ENCODE results near the gene CDC42EP2.

CDC42EP2 gene

GRCh38 chr11:65304613-65305012 is 10.1 kb upstream of the CDC42EP2 start:
- H3K4me3 ChIP-seq (ENCODE audit: low read depth in 1 of 2, low read length in 1 of 2) = no peak overlapping the region
- no peak for TF ChIP-seq CTCF (IDR thresholded peaks at IDR 0.05)
- no peak overlapping the region for H3K27ac ChIP-seq
- peaks cover 7% of the 10 kb centered on the region for H3K36me3 ChIP-seq
- no peaks in the 10 kb centered on the region for H3K9me3 ChIP-seq
- no peaks in the 10 kb centered on the region for H3K27me3 ChIP-seq
- peaks cover 0 to 9% of the 10 kb centered on the region in 2 experiments for H3K4me1 ChIP-seq (ENCODE audit: control insufficient read depth in 1 of 2, insufficient read depth in 1 of 2, low read depth in 1 of 2, low read length in 1 of 2)

DNA sequence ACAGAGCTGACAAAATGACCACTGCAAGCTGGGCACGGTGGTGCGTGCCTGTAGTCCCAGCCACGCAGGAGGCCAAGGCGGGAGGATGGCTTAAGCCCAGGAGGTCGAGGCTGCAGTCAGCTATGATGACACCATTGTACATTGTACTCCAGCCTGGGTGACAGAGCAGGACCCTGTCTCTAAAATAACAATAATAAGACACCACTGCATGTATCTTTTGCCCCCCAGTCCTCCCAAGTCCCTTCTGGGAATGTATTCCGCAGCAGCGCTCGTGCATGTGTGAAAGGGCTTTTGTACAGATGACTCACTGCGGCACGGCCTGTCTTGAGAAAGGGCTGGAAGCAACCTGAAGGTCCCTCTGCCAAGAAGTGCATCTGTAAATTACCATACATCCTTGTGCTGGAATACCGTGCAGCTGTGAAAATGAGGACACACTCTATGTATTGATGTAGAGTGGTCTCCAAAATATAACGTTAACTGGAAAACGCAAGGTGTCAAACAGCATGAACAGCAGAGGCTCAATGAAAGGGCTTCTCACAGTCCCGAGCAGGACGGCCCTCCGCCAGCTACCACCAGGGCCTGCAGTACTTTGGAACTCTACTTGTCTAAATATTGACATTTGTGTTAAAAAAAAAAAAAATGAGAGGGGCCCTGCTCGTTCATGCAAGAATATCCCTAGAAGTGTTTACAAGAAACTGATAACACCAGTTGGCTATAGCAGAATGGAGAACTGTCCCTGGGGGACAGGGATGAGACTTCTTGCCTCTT is 9.0 kb upstream of the CDC42EP2 start:
- TF ChIP-seq CTCF (IDR thresholded peaks at IDR 0.05) = no peak
- Histone ChIP-seq H3K4me3 (ENCODE audit: low read depth in 1 of 2, low read length in 1 of 2) (no peak overlapping the region), H3K27me3 (no peaks in the 10 kb centered on the region), H3K4me1 (ENCODE audit: control insufficient read depth in 1 of 2, insufficient read depth in 1 of 2, low read depth in 1 of 2, low read length in 1 of 2) (peaks cover 0 to 9% of the 10 kb centered on the region in 2 experiments), H3K36me3 (peaks cover 7% of the 10 kb centered on the region), H3K9me3 (no peaks in the 10 kb centered on the region), H3K27ac (no peak overlapping the region)

DNA sequence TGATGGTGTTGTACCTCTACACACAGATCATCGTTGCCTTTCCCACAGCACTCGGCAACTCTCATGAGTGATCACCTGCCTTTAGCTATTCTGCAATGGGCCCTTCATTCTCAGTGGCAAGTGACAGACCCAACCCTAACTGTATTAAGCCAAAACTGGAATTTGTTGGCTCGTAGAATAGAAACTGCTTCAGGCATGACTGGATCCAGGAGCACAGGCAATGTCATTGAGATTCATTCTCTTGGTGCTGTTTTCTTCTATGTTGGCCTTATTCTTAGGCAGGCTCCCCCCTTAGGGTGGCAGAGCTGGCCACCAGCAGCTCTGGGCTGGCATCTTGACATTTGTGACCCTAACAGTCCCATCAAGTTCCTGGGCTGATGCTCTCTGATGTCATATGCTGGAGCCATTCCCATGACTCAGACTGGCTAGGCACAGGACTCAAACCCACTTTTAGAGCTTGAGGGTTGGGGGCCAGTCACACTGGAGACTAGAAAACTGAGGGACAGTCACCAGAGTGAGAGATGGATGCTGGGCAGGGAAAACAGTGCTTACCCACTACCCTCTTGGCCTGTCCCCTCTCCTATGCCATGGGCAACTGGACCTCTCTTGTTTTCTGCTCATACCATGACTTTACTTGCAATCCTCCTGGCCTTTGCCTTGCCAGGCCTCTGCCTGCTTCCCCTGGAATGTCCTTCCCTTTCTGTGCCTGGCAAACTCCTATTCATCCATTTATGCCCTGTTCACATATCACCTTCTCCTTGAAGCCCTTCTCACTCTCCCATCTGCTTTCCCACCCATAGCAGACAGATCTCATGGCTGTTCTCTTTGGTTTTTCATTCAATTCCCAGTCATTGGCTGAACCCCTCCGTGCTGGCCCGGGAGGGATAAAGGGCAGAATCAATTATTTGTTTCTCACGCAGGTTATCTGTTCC is 7.1 kb upstream of the CDC42EP2 start:
- TF ChIP-seq CTCF (IDR thresholded peaks at IDR 0.05) = no peak
- peaks cover 0 to 9% of the 10 kb centered on the region in 2 experiments for H3K4me1 ChIP-seq (ENCODE audit: control insufficient read depth in 1 of 2, insufficient read depth in 1 of 2, low read depth in 1 of 2, low read length in 1 of 2)

GRCh38 chr11:65308281-65308891 is 6.3 kb upstream of the CDC42EP2 start:
- Histone ChIP-seq H3K4me1 (ENCODE audit: control insufficient read depth in 1 of 2, insufficient read depth in 1 of 2, low read depth in 1 of 2, low read length in 1 of 2) (peaks cover 0 to 12% of the 10 kb centered on the region in 2 experiments), H3K4me3 (ENCODE audit: low read depth in 1 of 2, low read length in 1 of 2) (no peak overlapping the region), H3K27ac (peak overlapping the region; percentile 13), H3K36me3 (peaks cover 7% of the 10 kb centered on the region), H3K27me3 (peaks cover 17% of the 10 kb centered on the region), H3K9me3 (no peaks in the 10 kb centered on the region)
- no peak for TF ChIP-seq CTCF (IDR thresholded peaks at IDR 0.05)

More for the DNA sequence above, 7.1 kb upstream of the CDC42EP2 start:
- Histone ChIP-seq H3K27ac (no peak overlapping the region), H3K27me3 (peaks cover 9% of the 10 kb centered on the region), H3K9me3 (no peaks in the 10 kb centered on the region), H3K36me3 (peaks cover 7% of the 10 kb centered on the region), H3K4me3 (ENCODE audit: low read depth in 1 of 2, low read length in 1 of 2) (no peak overlapping the region)

DNA sequence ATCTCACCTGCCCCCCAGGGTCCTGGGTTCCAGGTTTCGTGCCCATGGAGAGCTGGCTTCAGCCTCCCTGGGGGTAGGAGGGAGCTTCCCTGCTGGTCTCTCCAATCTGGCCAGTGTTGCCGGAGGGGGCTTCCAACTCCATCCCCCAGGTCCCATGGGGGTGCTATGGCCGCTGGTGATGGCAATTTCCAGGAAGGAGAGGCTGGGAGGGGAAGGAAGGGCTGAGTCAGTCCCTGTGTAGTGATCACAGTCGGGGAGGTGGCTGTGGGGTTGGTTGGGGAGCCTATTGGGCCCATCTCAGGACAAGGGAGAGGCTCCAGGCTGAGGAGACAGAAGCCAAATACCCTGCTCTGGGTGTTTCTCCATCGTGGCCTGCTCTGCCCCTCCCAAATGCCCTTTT is 5.7 kb upstream of the CDC42EP2 start:
- Histone ChIP-seq H3K4me3 (ENCODE audit: low read depth in 1 of 2, low read length in 1 of 2) (no peak overlapping the region), H3K27ac (no peak overlapping the region)

More for the DNA sequence above, 5.7 kb upstream of the CDC42EP2 start:
- Histone ChIP-seq H3K9me3 (no peaks in the 10 kb centered on the region), H3K36me3 (peaks cover 2% of the 10 kb centered on the region), H3K27me3 (peaks cover 24% of the 10 kb centered on the region), H3K4me1 (ENCODE audit: control insufficient read depth in 1 of 2, insufficient read depth in 1 of 2, low read depth in 1 of 2, low read length in 1 of 2) (peaks cover 6 to 18% of the 10 kb centered on the region in 2 experiments)
- TF ChIP-seq CTCF (IDR thresholded peaks at IDR 0.05) = no peak

Measured in neutrophil (primary cell).